Measurements from ENCODE around the gene CIDEC. TPM values are rescaled to one million over a fixed set of nuclear protein-coding genes. Genes with fewer than 3 reads are reported as not detected.

Gene CIDEC
- total and polyA plus RNA-seq, 2 of the 8 experiments (the other 6 are each of a cell fraction or from before 2014, with no cell fraction given), result not detected

DNA sequence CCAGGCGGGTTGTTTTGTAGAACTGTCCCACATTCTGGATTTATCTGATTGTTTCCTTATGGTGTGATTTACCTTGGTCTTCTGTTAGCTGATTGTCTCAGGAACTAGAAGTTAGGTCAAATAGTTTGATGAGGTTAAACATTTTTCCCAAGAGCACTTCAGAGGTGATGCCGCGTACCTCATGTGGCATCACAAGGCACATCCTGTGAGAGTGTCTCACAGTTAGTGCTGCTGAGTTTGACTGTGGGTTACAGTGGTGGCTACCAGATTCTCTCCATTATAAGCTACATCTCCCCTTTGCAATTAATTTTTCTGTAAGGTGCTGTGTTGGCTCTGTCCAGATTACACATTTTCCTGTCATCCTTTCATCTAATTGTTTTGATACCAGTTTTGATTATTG is 48.8 kb downstream of the CIDEC start:
- Histone ChIP-seq H2BK12ac (ENCODE audit: low read depth, low read length) (no peak overlapping the region), H3K14ac (ENCODE audit: insufficient read length) (no peak overlapping the region), H3K23me2 (ENCODE audit: low read depth, low read length) (no peaks in the 10 kb centered on the region; the same call in 1 of the 2 replicates), H2BK15ac (ENCODE audit: low read length) (no peak overlapping the region), H3K56ac (replicated peaks; ENCODE audit: insufficient read length, low read depth, low read length) (no peak overlapping the region), H2BK20ac (ENCODE audit: low read length) (no peak overlapping the region), H3K23ac (ENCODE audit: insufficient read length) (no peak overlapping the region), H4K8ac (ENCODE audit: extremely low read depth, insufficient read depth, low read length) (no peak overlapping the region), H2AK5ac (ENCODE audit: low read depth, low read length) (no peak overlapping the region), H3K4ac (replicated peaks; ENCODE audit: insufficient read length, low read depth, low read length) (no peak overlapping the region), H3K79me1 (ENCODE audit: low read depth, low read length) (no peaks in the 10 kb centered on the region), H3K4me3 (ENCODE audit: extremely low read depth in 1 of 4, insufficient read depth in 2 of 4, low read depth in 3 of 4, low read length in 4 of 4) (no peak overlapping the region), H3K4me2 (ENCODE audit: insufficient read depth in 1 of 2, low read depth in 2 of 2, low read length in 2 of 2) (no peak overlapping the region), H3K27ac (ENCODE audit: low read depth, low read length) (no peak overlapping the region), H4K5ac (ENCODE audit: insufficient read length, low read depth, low read length) (no peak overlapping the region), H2BK5ac (ENCODE audit: low read depth, low read length) (no peak overlapping the region), H3K27me3 (replicated peaks in 1 of 4; ENCODE audit: control insufficient read depth in 3 of 4, extremely low read depth in 1 of 4, insufficient read depth in 3 of 4, low read length in 3 of 4) (no peaks in the 10 kb centered on the region), H3K79me2 (ENCODE audit: control insufficient read depth in 1 of 2, insufficient read depth in 2 of 2, low read length in 2 of 2) (no peaks in the 10 kb centered on the region), H3K4me1 (replicated peaks in 1 of 4; ENCODE audit: control insufficient read depth in 3 of 4, insufficient read depth in 4 of 4, low read length in 3 of 4) (no peaks in the 10 kb centered on the region), H4K91ac (replicated peaks; ENCODE audit: insufficient read length, low read length) (no peak overlapping the region), H3K9me3 (ENCODE audit: insufficient read depth in 2 of 2, low read depth in 1 of 2, low read length in 1 of 2) (no peaks in the 10 kb centered on the region), H2BK120ac (replicated peaks; ENCODE audit: low read depth, low read length) (no peak overlapping the region), H3K36me3 (ENCODE audit: control insufficient read depth in 2 of 4, insufficient read depth in 4 of 4, low read length in 3 of 4) (peaks cover 0 to 2% (median 0%) of the 10 kb centered on the region in 4 experiments; a peak in 1 of 8 replicates), H2AFZ (ENCODE audit: low read length) (no peak overlapping the region), H4K20me1 (replicated peaks in 1 of 2; ENCODE audit: control insufficient read depth in 1 of 2, insufficient read depth in 2 of 2, low read length in 2 of 2) (peaks cover 0 to 2% of the 10 kb centered on the region in 2 experiments), H3K18ac (ENCODE audit: extremely low read depth, low read length) (no peak overlapping the region), H3K9ac (replicated peaks in 1 of 4; ENCODE audit: extremely low read depth in 1 of 4, low read depth in 3 of 4, low read length in 3 of 4) (no peak overlapping the region; a peak in 1 of 7 replicates)
- DNase-seq (ENCODE audit: low read depth in 1 of 2, low spot score in 2 of 2) (no peak), FAIRE-seq (no peak)
- no peak for TF ChIP-seq CHD1 (IDR thresholded peaks at IDR 0.05; ENCODE audit: low read depth, low read length)
- no peak for TF ChIP-seq RBBP5 (IDR thresholded peaks at IDR 0.05; ENCODE audit: borderline replicate concordance, low read depth, low read length)
- TF ChIP-seq TAF7 (optimal IDR thresholded peaks at IDR 0.05; ENCODE audit: borderline replicate concordance, low read depth, low read length), result no peak
- CTCF ChIA-PET (ENCODE audit: partially characterized antibody), result interaction anchor here (0.8 to 7.9 kb wide), 13 partner anchors 7 to 123 kb away, joined by 3 to 74 read pairs (median 5); partner anchors contain the start of gene PRRT3
- WGBS, 2 experiments (ENCODE audit: extremely low coverage in 1 of 2, insufficient coverage in 1 of 2, insufficient read length in 1 of 2, insufficient replicate concordance in 2 of 2, low coverage in 1 of 2, low lambda C conversion rate in 2 of 2, missing lambda C conversion rate in 1 of 2), result 96% methylated on average over 3 of the region's 3 CpGs; no CpG with 5 or more reads in 1 of the 2 experiments
- POLR2A ChIA-PET (ENCODE audit: partially characterized antibody), result interaction anchor here (0.9 to 3.2 kb wide), 4 partner anchors 10 to 81 kb away, joined by 3 to 12 read pairs (median 3); partner anchors contain the start of gene TTLL3

Measured in H1 (cell line).